ENCODE measurements around the gene MAP3K2.

DNA sequence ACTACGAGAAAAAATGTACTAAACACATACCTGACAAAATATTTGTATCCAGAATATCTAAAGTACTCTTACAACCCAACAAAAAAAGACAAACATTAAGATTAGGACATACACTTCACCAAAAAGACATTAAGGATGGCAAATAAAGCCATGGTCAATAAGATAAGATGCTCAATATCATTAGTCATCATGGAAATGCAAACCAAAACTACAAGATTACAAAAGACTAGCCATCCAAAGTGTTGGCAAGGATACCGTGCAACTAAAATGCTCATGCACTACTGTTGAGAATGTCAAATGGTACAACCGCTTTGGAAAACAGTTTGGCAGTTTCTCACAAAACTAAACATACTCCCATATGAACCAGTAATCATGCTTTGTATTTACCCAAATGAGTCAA is 29.7 kb downstream of the MAP3K2 start:
- no peak for TF ChIP-seq CTCF (IDR thresholded peaks at IDR 0.05)
- TF ChIP-seq POLR2A (IDR thresholded peaks at IDR 0.05): no peak
- TF ChIP-seq EP300 (IDR thresholded peaks at IDR 0.05): no peak
